NT2/D1 (cell line): ENCODE results near the gene SMPD2.

ENCODE experiments used
- SUZ12 ChIP-seq: IDR thresholded peaks from 2 replicates; pipeline ENCODE4 v1.6.1; 2011; ENCODE audit not compliant: insufficient read length, insufficient read depth; ENCODE audit errors: extremely low read depth
- YY1 ChIP-seq: IDR thresholded peaks from 2 replicates; pipeline ENCODE4 v1.6.1; 2011; ENCODE audit not compliant: insufficient read length, insufficient read depth
- ZNF274 ChIP-seq: IDR thresholded peaks from 2 replicates; pipeline ENCODE4 v1.6.1; 2011; ENCODE audit warnings: mild to moderate bottlenecking, low read depth, low read length

DNA sequence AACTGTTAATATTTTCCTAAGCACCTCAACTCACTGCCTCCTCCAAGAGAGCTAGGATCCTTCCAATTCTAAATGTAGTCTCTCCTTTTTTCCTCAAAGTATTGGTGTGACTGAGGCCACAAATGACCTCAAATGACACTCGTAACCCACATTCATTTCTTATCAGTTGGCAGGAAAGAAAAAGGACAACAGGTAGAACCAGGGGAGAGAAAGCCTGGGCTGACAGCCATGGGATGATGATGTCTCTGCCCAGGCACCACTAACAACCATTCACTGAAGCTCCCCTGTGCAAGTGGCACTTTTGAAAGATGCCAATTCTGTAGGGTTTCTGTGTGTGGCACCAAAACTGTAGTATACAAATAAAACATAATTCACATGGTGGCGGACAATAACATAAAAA lies 35.1 kb downstream of the SMPD2 start:
- TF ChIP-seq ZNF274 (no peak), YY1 (no peak), SUZ12 (no peak)
